Thoracic aorta (tissue), 2 donors: ENCODE measurements around the gene RASD1. TPM values are rescaled to one million over a fixed set of nuclear protein-coding genes. Genes with fewer than 3 reads are reported as not detected.

Experiments
- ATAC-seq: fragments of 150-250 bp; one replicate; pipeline ENCODE4 v1.8.0; 2017; ENCODE audit warnings: low read depth; ENCODE audit not compliant: insufficient number of reproducible peaks, low FRiP score
- DNase-seq: peaks from one replicate; pipeline ENCODE4 v3.0.0-alpha.2; 2020; ENCODE audit warnings: low spot score
- H3K27ac ChIP-seq, 2 donors: fragments of 200-600 bp; sonication (generic); 1 replicate in 1 of 2; 2 replicates in 1 of 2; pipeline ENCODE4 v1.5.1; 2016; ENCODE audit warnings: mild to moderate bottlenecking in 2 of 2, moderate library complexity in 2 of 2
- H3K27me3 ChIP-seq: fragments of 200-600 bp; sonication (generic); replicated peaks from 2 replicates; pipeline ENCODE4 v1.6.0; 2016; ENCODE audit warnings: mild to moderate bottlenecking; ENCODE audit not compliant: insufficient read depth
- H3K36me3 ChIP-seq: fragments of 200-600 bp; sonication (generic); one replicate; pipeline ENCODE4 v1.5.1; 2016
- H3K4me1 ChIP-seq, 2 donors: fragments of 200-600 bp; sonication (generic); 1 replicate in 1 of 2; 2 replicates in 1 of 2; pipeline versions ENCODE4 v1.5.1 to v1.6.0; 2016; ENCODE audit warnings: low read depth in 2 of 2, mild to moderate bottlenecking in 1 of 2; ENCODE audit not compliant: control insufficient read depth in 1 of 2
- H3K4me3 ChIP-seq: fragments of 200-600 bp; sonication (generic); 2 replicates; pipeline ENCODE4 v1.5.1; 2016; ENCODE audit warnings: mild to moderate bottlenecking
- H3K9me3 ChIP-seq: fragments of 200-600 bp; sonication (generic); 2 replicates; pipeline ENCODE4 v1.5.1; 2016
- CTCF ChIP-seq: fragments of 200-600 bp; sonication (generic); IDR thresholded peaks from one replicate; pipeline ENCODE4 v1.5.1; 2019; ENCODE audit warnings: antibody characterized with exemption
- total RNA-seq, 2 donors: library from RNA; depleted of rRNA; stranded (reverse); fragments of >200 nt; gene quantifications; one replicate each; pipeline versions ENCODE4 v1.1.0 to v1.2.3, GENCODE V29; 2016

The RASD1 gene
- total RNA-seq, 2 donors from 2014 or later, result 23.0 to 28.9 TPM

GRCh38 chr17:17493249-17493985 is 2.8 kb downstream of the RASD1 start:
- ATAC-seq (no peak), DNase-seq (no peak)
- H3K9me3 ChIP-seq, result no peaks in the 10 kb centered on the region
- no peak overlapping the region for H3K27ac ChIP-seq
- H3K4me1 ChIP-seq, result peaks cover 8 to 24% of the 10 kb centered on the region in 2 donors
- H3K4me3 ChIP-seq, result no peak overlapping the region
- no peak for TF ChIP-seq CTCF
- no peaks in the 10 kb centered on the region for H3K27me3 ChIP-seq
- H3K36me3 ChIP-seq, result peaks cover 6% of the 10 kb centered on the region

GRCh38 chr17:17492571-17492970 is 3.6 kb downstream of the RASD1 start:
- Histone ChIP-seq H3K4me3 (no peak overlapping the region), H3K4me1 (peaks cover 8 to 24% of the 10 kb centered on the region in 2 donors), H3K9me3 (no peaks in the 10 kb centered on the region), H3K27me3 (no peaks in the 10 kb centered on the region), H3K27ac (no peak overlapping the region), H3K36me3 (peaks cover 13% of the 10 kb centered on the region)
- TF ChIP-seq CTCF, result no peak
- no peak for ATAC-seq
- DNase-seq, result no peak

GRCh38 chr17:17492085-17492484 is 4.1 kb downstream of the RASD1 start:
- ATAC-seq (no peak), DNase-seq (no peak)
- no peak overlapping the region for H3K27ac ChIP-seq
- no peak overlapping the region for H3K4me3 ChIP-seq
- no peaks in the 10 kb centered on the region for H3K9me3 ChIP-seq
- peaks cover 7 to 19% of the 10 kb centered on the region in 2 donors for H3K4me1 ChIP-seq
- H3K27me3 ChIP-seq, result no peaks in the 10 kb centered on the region
- peaks cover 15% of the 10 kb centered on the region for H3K36me3 ChIP-seq
- no peak for TF ChIP-seq CTCF

- Histone ChIP-seq H3K27ac (no peak overlapping the region), H3K4me3 (no peak overlapping the region), H3K9me3 (no peaks in the 10 kb centered on the region), H3K4me1 (peaks cover 5 to 17% of the 10 kb centered on the region in 2 donors), H3K27me3 (no peaks in the 10 kb centered on the region), H3K36me3 (peaks cover 17% of the 10 kb centered on the region)
- DNase-seq (no peak), ATAC-seq (no peak)
- TF ChIP-seq CTCF, result no peak
Measured at GRCh38 chr17:17491546-17491988, 4.6 kb downstream of the RASD1 start.

GRCh38 chr17:17491031-17491471 is 5.1 kb downstream of the RASD1 start:
- Histone ChIP-seq H3K36me3 (peaks cover 19% of the 10 kb centered on the region), H3K27me3 (no peaks in the 10 kb centered on the region), H3K27ac (no peak overlapping the region), H3K4me3 (no peak overlapping the region), H3K4me1 (peaks cover 5 to 16% of the 10 kb centered on the region in 2 donors), H3K9me3 (no peaks in the 10 kb centered on the region)
- DNase-seq (no peak), ATAC-seq (no peak)
- TF ChIP-seq CTCF, result no peak
